Posterior vena cava (tissue), 2 donors: ENCODE data around the gene PPP2R5D. TPM values are rescaled to one million over a fixed set of nuclear protein-coding genes. Genes with fewer than 3 reads are reported as not detected.

Source experiments
- DNase-seq: peaks from one replicate; pipeline ENCODE4 v3.0.0-alpha.2; 2020; ENCODE audit warnings: low spot score
- intact Hi-C, 2 donors: fragments of 100-400 bp; cut with DNase I; formaldehyde crosslinking; loops; one replicate each; pipeline versions ENCODE4 v1.14.1 to v1.14.2; 2022 to 2023
- total RNA-seq, 2 donors: library from RNA; stranded (reverse); fragmentation: NEBNext Ultra II Directional; extraction: Animal tissue kit (Norgen Biotek cat#: 25700); gene quantifications; one replicate each; pipeline ENCODE4 v1.2.1, GENCODE V29; 2021
- donor health status: DM: yes; HTN: yes; CAD: no.
- donor health status: DM: yes; HTN: yes; CAD: no.

Gene PPP2R5D
- total RNA-seq, 2 donors from 2014 or later: 26.0 to 33.5 TPM

DNA sequence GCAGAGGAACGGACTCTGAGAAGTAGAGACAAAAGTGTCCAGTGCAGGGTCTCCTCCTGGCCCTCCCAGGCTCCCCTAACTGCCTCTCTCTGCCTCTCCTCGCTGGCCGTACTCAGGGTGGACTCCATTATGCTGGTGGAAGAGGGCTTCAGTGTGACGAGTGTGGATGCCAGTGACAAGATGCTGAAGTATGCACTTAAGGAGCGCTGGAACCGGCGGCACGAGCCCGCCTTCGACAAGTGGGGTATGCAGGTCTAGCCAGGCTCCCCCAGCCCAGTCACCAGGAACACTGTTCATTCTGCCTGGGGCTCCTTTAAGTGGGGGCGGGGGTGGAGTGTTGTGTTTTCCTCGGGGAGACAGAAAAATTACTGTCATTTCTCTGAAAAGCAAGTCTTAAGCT lies 22.3 kb upstream of the PPP2R5D start:
- intact Hi-C loops: no loop called here
- no peak for DNase-seq

DNA sequence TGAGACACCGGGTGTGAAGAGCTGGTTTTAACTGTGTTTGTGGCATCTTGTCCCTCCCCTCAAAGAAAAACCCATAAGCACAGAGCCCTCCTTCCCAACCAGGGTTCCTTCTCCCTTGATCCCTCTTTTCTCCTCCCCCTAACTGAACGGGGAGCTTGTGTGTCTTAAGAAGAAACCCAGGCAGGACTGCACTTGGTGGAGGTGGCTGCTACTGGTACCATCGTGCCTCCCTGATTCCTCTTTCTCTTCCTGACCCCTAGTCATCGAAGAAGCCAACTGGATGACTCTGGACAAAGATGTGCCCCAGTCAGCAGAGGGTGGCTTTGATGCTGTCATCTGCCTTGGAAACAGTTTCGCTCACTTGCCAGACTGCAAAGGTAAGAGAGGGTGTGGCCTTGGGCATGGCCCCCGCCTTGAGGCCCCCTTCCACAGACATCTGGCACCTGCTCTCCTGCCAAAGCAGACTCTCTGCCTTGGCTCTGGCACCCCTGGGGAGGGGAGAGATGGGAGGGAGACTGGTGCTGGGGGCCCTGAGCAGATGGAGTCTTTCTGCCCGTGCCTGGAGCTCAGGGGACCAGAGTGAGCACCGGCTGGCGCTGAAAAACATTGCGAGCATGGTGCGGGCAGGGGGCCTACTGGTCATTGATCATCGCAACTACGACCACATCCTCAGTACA lies 21.7 kb upstream of the PPP2R5D start:
- no peak for DNase-seq
- intact Hi-C loops: no loop called here

DNA sequence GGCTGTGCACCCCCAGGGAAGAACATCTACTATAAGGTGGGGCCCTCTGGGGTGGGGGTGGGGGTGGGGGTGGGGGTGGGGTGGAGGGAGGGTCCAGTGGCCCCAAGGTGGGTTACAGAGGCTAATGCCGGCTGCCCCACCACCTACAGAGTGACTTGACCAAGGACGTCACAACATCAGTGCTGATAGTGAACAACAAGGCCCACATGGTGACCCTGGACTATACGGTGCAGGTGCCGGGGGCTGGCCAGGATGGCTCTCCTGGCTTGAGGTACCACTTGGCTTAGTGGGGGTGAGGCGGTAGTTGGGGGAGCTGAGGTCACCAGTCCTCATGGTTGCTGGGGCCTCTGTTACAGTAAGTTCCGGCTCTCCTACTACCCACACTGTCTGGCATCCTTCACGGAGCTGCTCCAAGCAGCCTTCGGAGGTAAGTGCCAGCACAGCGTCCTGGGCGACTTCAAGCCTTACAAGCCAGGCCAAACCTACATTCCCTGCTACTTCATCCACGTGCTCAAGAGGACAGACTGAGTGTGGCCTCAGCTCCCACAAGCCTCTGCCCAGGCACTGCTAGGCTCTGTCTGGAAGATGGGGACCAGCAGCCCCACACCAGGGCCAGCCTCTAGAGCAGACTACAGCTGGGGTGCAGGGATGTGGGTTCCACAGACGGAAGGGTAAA lies 21.1 kb upstream of the PPP2R5D start:
- DNase-seq: no peak
- intact Hi-C loops: no loop called here

DNA sequence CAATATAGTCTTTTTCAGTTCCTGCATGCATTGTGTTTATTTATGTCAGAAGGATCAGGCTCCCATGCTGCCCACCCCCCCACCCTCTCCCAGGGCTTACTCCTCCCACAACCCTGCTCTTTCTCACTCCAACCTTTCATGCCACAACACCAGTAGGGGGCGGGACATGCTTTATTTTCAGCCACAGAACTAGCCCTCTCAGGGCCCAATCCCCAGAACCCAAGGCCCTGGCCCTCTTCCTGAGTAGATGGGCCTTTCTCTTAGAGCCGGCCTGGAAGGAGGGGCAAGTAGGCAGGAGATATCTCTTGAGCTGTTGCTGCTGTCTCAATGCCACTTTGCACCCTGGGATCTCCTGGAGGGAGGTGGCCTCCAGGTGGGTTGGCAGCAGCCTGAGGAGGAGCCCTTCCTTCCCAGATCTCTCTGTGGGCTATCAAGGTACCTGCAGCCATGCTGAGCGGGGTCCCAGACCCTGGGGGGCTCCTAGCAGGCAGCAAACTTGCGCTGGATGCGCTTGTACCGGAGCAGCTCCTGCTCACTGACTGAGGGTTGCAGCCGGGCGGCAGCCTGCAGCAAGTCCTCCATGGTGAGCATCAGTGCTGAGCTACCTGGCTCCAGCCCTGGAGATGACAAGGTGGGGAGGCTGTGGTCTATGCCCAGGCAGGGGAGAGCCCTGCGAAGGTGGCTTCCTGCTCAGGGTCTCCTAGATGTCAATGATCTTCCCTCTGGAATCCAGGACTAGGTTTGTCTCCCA lies 20.3 kb upstream of the PPP2R5D start:
- no peak for DNase-seq
- intact Hi-C loops: no loop called here

DNA sequence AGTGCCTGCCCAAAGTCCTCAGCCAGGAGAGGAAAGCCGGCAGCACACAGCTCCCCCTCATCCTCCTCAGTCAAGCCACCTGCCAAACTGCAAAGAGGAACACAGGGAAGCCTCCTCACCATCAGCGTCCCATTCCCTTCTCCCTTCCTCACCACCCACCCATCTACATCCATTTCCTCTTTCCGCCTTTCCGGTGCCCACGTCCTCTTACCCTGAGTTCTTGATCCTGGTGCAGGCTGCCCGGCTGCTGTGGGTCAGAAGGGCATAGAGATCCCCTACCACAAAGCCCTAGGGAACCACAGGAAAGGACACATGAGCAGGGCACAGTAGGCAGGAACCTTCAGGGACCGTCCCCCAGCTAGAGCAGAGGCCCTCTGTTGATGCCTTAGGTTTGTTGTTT lies 17.8 kb upstream of the PPP2R5D start:
- intact Hi-C loops: no loop called here
- no peak for DNase-seq

DNA sequence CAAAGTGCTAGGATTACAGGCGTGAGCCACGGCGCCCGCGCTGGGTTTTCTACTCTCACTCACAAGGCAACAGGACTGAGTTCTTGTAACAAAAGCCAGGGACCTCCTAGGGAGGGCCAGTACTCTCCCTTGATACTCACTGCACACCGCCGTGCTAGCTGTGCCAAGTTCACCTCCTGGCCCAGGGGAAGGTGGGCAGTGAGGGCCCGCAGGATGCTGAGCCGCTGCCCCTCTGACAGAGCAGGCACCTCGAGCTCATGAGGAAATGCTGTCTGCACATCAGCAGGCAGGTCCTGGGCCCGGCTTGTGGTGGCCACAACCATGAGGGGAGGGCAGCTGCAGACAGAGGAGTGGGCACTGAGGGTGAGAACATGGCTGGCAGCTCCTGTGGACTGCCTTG lies 17.1 kb upstream of the PPP2R5D start:
- no peak for DNase-seq
- intact Hi-C loops: no loop called here

DNA sequence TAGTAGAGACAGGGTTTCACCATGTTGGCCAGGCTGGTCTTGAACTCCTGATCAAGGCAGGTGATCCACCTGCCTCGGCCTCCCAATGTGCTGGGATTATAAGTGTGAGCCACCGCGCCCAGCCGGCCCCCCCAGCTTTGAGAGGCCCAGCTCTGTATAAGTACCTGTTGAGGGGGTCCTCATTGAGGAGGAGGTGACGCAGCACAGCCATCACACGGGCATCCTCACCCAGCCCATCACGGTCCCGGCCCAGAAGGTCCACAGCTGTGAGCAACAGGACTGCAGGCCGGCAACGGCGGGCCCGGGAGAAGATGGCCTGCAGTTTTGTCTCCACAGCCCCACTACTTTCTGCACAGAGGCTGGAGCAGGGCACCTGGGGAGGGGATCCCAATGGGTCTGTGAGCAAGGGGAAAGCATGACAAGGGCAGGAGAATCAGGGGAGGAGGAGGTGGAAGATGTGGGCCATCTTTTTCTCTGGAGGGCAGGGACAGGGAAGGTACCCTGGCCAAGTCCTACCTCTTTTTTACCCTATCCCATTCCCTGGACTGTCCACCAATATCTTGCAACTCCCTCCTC lies 16.2 kb upstream of the PPP2R5D start:
- intact Hi-C loops: no loop called here
- no peak for DNase-seq

DNA sequence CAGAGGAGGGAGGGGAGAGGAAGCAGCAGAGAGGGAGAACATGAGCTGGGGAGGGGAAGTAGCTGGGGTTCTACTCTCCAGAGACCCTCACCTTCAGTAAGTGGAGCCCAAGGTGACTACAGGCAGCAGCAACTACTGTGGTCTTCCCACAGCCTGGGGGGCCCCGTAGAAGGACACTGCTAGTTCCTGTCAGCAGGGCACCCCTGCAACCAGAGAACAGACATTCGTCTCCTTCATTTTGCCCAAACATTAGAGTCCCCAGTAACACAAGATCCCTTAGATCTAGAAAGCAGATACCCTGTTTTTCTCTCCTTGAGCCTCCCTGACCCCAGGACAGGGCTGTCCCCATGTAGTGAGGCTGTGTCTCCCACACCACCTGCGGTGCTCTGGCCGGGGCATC lies 15.6 kb upstream of the PPP2R5D start:
- DNase-seq: no peak
- intact Hi-C loops: no loop called here

DNA sequence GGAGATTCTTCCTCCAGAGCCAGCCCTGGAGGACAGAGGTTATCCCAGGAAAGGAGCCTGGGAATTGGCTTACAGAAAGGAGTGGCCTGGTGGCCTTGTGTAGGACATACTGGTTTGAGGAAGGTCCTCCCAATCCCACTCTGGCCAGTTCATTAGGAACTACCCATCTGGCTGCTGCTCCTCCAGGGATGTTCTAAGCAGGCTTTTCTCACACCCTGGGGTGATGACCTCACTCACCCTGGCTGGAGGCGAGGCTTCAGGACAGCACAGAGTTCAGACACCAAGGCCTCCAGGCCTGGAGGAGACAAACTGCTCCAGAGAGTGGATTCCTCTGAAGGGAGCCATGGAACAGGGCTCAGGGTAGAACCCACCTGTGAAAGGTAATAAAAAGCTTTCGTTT lies 14.9 kb upstream of the PPP2R5D start:
- intact Hi-C loops: no loop called here
- DNase-seq: no peak

DNA sequence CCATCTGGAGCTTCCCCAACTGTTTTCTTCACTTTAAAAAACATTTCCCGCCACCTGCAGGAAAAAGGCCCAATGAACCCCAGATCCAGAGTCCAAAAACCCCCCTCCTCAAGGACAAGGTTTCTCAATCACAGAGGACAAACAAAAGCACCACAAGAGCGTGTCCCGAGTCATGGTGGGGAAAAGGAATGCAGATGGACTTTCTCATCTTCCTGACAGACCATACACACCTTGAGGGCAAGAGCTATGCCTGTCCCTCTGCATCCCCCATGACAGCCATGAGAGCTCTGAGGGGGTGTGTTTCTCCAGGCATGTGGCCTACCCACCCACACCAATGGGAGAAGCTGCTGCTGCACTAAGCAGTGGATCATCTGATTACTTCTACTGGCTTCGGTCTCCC lies 14.4 kb upstream of the PPP2R5D start:
- intact Hi-C loops: no loop called here
- DNase-seq: no peak

DNA sequence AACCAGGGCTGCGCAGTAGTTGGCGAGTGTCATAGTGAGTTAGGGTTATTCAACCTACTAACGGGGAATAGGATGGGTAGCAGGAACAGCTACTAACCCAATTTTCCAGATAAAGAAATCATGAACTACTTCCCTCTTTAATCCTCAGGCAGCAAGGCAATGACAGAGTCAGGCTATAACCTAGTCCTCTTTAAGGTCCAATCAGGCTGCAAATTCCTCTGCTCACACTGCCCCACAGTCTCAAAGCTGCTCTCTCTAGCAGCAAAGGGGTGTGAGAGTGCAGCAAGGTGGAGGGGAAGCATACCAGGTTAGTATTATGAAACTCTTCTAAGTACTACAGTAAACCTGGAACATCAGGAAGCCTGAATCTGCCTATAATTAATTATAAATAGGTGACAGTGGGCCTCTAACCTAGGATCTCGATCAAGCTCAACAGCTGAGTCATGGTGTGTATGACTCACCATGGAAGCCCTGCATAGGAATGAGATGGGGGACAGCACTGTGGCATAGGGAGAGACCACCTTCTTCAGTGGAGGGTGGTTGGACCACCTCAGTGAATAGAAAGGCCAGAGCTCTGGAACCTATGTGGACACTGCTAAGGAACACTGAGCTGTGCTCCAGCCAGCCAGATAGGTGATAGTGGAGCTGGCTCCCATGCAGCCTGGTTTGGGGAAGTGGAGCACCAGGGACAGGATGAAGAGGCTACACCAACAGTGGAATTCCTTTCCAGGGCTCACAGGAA lies 13.3 kb upstream of the PPP2R5D start:
- intact Hi-C loops: no loop called here
- DNase-seq: no peak

DNA sequence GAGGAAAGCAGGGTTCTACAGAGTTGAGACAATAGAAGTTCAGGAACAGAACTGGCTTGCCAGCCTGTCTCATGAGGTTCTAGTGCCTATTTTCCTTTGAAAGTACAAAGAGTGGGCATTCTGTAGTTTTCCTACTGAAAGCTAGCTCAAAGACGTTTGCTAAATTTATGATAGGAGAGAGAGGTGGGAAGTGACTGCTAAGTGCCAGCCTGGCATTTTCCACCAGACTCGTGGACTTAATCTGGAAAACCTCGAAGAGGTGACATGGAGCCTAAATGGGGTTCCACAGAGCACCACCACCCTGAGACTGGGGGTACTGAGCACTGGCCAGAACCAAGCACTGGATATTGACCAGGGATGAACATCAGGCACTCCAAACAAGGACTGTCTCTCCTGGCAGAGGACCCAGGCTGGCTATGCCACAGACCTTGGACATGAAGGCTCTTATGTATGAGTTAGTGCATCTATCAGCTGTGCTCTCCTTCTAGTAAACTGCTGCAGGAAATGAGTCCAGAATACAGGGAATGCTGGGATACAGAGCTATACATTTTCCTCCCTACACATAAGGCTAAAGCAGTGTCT lies 12.5 kb upstream of the PPP2R5D start:
- no peak for DNase-seq
- intact Hi-C loops: no loop called here

DNA sequence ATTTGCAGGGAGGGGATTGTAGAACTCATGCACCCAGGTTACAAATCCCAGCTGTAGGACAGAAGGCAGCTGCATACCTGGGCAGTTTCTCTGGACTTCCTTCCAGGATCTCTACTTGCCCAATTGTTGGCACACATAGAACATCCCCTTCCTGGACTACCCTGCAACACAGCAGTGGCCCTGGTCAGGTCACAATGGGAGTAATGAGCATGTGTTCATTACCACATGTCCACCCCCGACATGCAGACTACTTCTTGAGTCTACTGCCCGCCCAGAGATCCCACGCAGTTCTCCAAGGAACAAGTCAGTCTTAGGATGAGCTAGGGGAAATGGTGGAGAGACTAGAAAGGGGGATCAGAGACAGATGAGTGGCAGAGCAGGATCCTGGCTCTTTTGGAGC lies 10.4 kb upstream of the PPP2R5D start:
- DNase-seq: no peak
- intact Hi-C loops: no loop called here

DNA sequence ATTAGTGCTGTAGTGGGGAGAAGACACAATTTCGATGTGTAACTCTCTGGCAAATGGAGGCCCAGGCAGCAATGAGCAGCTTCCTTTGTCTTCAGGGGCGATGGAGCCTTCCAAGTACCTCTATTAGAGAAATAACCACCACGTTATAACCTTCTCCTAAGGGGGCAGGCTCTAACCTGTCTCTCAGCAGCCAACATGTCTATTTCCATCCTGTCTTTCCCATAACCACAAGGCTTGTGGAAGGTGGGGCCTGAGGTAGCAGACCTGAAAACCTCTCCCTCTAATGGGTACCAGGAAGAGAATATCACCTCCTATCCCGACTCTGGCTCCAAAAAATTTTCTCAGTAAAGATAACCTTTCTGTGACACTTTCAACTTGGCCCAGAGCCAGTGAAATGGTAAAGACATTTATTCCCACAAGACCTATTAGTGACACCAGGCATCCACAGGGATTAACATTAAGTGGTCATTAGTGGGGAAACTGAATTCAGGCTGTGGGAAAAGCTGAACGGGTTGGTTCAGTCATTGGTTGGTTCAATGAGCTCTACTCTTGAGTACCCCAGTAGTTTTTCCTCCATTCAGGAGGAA lies 9.4 kb upstream of the PPP2R5D start:
- DNase-seq: no peak
- intact Hi-C loops: loop anchor here (5.0 kb wide), 2 partner anchors 38 to 43 kb away; no protein-coding TSS in a partner anchor

DNA sequence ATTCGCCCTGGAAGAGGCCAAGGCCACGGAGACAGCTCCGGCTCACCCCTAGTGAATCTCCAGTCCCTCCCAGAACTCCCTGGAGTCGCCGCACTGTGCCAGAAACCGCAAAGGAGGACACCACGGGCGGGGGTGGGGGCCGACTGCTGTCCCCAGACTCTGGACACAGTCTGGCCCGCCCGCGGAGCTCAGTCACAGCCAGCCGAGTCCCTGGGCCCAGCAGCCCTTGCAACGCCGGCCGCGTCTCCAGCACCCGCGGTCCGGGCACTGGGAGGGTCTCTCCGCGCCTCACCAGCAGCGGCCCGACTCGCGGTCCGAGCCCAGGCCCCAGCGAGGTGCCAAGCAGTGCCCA lies 5.9 kb upstream of the PPP2R5D start:
- intact Hi-C loops: loop anchor here (5.0 kb wide), 2 partner anchors 41 to 46 kb away; no protein-coding TSS in a partner anchor
- no peak for DNase-seq

DNA sequence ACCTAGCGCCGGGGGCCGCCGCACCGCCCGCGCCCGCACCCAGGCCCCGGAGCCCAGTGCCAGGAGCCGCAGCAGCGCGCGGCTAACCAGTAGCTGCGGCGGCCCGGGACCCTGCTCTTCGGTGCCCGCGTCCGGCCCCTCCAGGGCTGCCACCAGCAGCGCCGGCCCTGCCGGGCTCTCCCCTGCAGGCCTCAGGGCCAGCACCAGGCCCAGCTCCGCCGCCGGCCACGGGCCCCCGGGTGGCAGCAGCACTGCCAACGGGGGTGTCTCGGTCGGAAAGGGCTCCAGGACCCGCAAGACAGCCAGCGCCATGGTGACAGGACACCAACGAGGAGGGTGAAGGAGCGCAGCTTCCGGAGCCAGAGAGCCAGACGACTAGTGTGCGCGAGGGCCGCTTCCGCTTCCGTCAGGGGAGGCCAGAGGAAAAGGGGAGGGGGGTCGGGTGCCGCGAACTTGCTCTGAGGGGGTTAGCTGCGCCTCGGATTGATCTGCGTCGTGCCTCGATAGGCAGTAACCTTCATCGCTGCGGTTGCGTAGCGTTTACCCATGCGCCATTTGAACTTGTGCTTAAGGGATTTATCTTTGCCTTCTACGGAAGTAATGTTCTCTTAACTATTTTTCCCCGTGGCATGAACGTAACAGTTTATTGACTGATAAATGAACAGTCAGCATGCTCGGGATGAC lies 5.4 kb upstream of the PPP2R5D start, which contains the start of gene PEX6:
PEX6 (minus strand) TSS at position 343 of the 684 bp plus-strand sequence; CDS start at position 312, 31 bp downstream.
- intact Hi-C loops: loop anchor here (5.0 kb wide), 2 partner anchors 42 to 47 kb away; no protein-coding TSS in a partner anchor
- peak; percentile 98 for DNase-seq

DNA sequence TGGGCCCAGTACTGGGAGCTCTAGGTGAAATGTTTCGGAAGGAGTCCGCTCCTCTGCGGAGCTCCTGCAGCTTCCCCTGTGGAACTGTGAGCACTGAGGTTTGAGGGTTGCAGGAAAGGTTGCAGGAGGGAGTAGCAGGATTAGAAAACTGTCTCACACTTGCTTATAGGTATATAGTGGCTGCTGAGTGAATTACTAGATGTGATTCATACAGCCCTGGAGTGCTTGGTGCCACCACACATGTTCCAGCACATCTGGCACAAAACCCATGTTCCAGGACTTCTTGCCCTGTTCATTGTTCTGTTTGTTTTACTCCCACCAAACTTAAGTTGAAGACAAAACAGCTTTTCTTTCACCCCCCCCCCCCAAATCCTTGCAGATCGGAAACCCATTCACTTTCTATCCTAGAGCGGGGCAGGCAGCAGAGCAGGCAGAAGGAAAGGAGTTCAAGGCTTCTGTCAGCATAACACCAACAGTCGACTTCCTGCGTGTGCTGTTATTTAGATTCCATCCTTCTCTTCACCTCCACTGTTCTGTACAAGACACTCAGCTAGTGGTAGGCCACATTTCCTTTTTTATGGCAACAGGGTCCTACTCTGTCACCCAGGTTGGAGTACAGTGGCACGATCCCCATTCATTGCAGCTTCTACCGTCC lies 4.7 kb upstream of the PPP2R5D start:
- DNase-seq: no peak
- intact Hi-C loops: loop anchor here (5.0 kb wide), 2 partner anchors 42 to 47 kb away; no protein-coding TSS in a partner anchor

DNA sequence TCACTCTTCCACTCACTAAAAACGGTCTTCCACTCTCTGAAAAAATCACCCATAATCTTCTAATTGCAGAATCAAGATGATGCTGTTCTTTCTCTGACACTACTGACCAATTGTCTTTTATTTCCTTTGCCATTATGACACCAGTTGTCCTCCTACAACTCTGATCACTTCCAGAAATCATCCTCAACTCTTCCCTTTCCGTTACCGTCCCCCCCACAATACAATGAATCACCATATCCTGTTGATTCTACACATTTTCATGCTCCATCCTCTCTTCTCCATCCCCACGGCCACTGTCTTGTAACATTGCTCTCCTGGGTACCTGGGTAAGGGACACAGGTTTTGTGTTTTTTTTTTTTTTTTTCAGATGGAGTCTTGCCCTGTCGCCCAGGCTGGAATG lies 2.5 kb upstream of the PPP2R5D start:
- no peak for DNase-seq
- intact Hi-C loops: no loop called here
